Suprapubic skin (tissue), 3 donors: ENCODE measurements around the gene C19orf25.

Experiments
- POLR2AphosphoS5 ChIP-seq, 3 donors: sonication (generic); formaldehyde crosslinking; IDR thresholded peaks; one replicate each; pipeline ENCODE4 v1.6.1; 2017; ENCODE audit warnings: antibody characterized with exemption in 3 of 3
- TF ChIP-seq, protein P1 (sequence below), 2 donors: fragments of 200-600 bp in 1 of 2; fragments of 450-650 bp in 1 of 2; sonication (generic) in 1 of 2; IDR thresholded peaks; one replicate each; pipeline ENCODE4 v1.5.1; 2016 to 2019; ENCODE audit warnings: antibody characterized with exemption in 2 of 2, mild to moderate bottlenecking in 1 of 2, moderate library complexity in 1 of 2

DNA sequence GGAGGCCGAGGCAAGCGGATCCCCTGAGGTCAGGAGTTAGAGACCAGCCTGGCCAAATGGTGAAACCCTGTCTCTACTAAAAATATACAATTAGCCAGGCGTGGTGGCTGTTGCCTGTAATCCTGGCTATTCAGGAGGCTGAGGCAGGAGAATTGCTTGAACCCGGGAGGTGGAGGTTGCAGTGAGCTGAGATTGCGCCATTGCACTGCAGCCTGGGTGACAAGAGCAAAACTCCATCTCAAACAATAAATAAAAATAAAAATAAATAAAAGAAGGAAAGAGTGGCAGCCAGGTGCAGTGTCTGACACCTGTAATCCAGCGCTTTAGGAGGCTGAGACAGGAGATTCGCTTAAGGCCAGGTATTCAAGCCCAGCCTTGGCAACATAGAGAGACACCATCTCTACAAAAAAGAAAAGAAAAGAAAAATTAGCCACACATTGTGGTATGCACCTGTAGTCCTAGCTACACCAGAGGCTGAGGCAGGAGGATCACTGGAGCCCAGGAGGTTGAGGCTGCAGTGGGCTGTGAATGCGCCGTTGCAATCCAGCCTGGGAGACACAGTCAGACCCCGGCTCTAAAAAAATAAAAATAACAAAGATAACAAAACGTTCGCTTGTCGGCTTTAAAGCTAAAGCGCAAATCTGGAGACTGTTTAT is 23.5 kb upstream of the C19orf25 start:
- TF ChIP-seq POLR2AphosphoS5 (IDR thresholded peaks at IDR 0.05) = no peak
- TF ChIP-seq, protein P1, sequence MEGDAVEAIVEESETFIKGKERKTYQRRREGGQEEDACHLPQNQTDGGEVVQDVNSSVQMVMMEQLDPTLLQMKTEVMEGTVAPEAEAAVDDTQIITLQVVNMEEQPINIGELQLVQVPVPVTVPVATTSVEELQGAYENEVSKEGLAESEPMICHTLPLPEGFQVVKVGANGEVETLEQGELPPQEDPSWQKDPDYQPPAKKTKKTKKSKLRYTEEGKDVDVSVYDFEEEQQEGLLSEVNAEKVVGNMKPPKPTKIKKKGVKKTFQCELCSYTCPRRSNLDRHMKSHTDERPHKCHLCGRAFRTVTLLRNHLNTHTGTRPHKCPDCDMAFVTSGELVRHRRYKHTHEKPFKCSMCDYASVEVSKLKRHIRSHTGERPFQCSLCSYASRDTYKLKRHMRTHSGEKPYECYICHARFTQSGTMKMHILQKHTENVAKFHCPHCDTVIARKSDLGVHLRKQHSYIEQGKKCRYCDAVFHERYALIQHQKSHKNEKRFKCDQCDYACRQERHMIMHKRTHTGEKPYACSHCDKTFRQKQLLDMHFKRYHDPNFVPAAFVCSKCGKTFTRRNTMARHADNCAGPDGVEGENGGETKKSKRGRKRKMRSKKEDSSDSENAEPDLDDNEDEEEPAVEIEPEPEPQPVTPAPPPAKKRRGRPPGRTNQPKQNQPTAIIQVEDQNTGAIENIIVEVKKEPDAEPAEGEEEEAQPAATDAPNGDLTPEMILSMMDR (IDR thresholded peaks at IDR 0.05) = no peak
